ENCODE data around the gene NRARP.

DNA sequence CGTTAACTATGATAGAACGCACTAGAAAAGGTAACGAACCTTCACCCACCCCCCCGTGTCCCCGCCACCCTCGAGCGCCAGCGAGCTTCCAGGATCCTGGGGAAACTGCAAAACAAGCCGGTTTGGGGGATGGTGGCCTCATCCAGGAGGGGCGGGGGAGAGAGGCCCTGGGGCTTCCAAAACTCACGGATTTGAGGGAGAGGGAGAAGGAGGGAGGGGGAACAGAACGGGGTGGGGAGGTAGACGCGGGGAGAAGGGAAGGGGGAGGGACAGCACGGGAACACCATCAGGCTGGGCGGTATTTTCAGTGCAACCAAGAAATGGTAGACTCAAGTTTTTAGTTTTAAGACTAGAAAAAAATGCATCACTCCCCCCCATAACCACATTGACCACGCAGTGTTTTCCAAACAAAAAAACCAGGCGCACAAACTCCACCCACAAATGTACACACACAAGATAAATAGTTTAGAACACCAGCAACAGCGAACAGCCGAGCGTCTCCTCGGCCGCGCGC lies 1.4 kb downstream of the NRARP start:
- TF ChIP-seq, protein P1, sequence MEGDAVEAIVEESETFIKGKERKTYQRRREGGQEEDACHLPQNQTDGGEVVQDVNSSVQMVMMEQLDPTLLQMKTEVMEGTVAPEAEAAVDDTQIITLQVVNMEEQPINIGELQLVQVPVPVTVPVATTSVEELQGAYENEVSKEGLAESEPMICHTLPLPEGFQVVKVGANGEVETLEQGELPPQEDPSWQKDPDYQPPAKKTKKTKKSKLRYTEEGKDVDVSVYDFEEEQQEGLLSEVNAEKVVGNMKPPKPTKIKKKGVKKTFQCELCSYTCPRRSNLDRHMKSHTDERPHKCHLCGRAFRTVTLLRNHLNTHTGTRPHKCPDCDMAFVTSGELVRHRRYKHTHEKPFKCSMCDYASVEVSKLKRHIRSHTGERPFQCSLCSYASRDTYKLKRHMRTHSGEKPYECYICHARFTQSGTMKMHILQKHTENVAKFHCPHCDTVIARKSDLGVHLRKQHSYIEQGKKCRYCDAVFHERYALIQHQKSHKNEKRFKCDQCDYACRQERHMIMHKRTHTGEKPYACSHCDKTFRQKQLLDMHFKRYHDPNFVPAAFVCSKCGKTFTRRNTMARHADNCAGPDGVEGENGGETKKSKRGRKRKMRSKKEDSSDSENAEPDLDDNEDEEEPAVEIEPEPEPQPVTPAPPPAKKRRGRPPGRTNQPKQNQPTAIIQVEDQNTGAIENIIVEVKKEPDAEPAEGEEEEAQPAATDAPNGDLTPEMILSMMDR (conservative IDR thresholded peaks at IDR 0.05; ENCODE audit: low read depth, low read length), result no peak
- no peak for TF ChIP-seq EZH2 (IDR thresholded peaks at IDR 0.05; ENCODE audit: borderline replicate concordance, low read depth, low read length, poor library complexity, severe bottlenecking)
